ENCODE results near the gene GNL1. TPM values are rescaled to one million over a fixed set of nuclear protein-coding genes. Genes with fewer than 3 reads are reported as not detected.

Gene GNL1
- total and polyA plus RNA-seq, 9 of the 15 experiments (the other 6 are each of a cell fraction or from before 2014, with no cell fraction given) = 0.73 to 112 (median 58.0) TPM

GRCh38 chr6:30555816-30556065 lies 548 bp downstream of the GNL1 start (continued):
- TF ChIP-seq THRB (CRISPR knock-in tag; conservative IDR thresholded peaks at IDR 0.05) = 0 out of 2 replicates have a peak, but pooled peaks have one; percentile 6
- no peak for TF ChIP-seq NEUROD1 (IDR thresholded peaks at IDR 0.05; ENCODE audit: borderline replicate concordance, low read depth, low read length, partially characterized antibody)
- TF ChIP-seq ZNF699 (CRISPR knock-in tag; IDR thresholded peaks at IDR 0.05; ENCODE audit: insufficient replicate concordance) = no peak
- TF ChIP-seq RBBP5 (IDR thresholded peaks at IDR 0.05; ENCODE audit: borderline replicate concordance, insufficient read depth, low read length, poor library complexity, severe bottlenecking) = peak; percentile 51
- TF ChIP-seq NR4A1 (CRISPR knock-in tag; IDR thresholded peaks at IDR 0.05) = no peak
- peak; percentile 35; the same call in 1 of the 2 replicates for TF ChIP-seq NR4A1 (tag; IDR thresholded peaks at IDR 0.05)
- TF ChIP-seq CXXC5 (CRISPR knock-in tag; IDR thresholded peaks at IDR 0.05) = no peak
- no peak for TF ChIP-seq ELK3 (CRISPR knock-in tag; IDR thresholded peaks at IDR 0.05)
- TF ChIP-seq TFE3 (CRISPR knock-in tag; IDR thresholded peaks at IDR 0.05) = no peak
- TF ChIP-seq SMARCA4 (IDR thresholded peaks at IDR 0.05) = no peak
- no peak for TF ChIP-seq TEAD2 (tag; IDR thresholded peaks at IDR 0.05)
- TF ChIP-seq REST (IDR thresholded peaks at IDR 0.05; ENCODE audit: borderline replicate concordance) = 0 out of 2 replicates have a peak, but pooled peaks have one; percentile 2
- no peak for TF ChIP-seq REST (CRISPR knock-in tag; IDR thresholded peaks at IDR 0.05; ENCODE audit: low read depth)
- no peak for TF ChIP-seq PYGO2 (tag; IDR thresholded peaks at IDR 0.05)
- TF ChIP-seq CBX1 (IDR thresholded peaks at IDR 0.05; ENCODE audit: low read depth) = no peak
- peak; percentile 87 to 88; a peak in 3 of 4 replicates for TF ChIP-seq SIN3A (IDR thresholded peaks at IDR 0.05; ENCODE audit: borderline replicate concordance in 2 of 2, control insufficient read depth in 1 of 2, low read depth in 2 of 2, low read length in 2 of 2)

Measured in K562 (cell line).